Esophagus mucosa (tissue), 1 donor: ENCODE measurements around the gene PACRG. TPM values are rescaled to one million over a fixed set of nuclear protein-coding genes. Genes with fewer than 3 reads are reported as not detected.

ENCODE experiments used
- ATAC-seq: fragments of 200-7000 bp; cut with Tn5 transposase; one replicate; pipeline ENCODE4 v1.9.1; 2020
- total RNA-seq: library from RNA; stranded (reverse); gene quantifications from one replicate; pipeline ENCODE4 v1.2.4, GENCODE V29; 2023
- donor health status: DM: yes; HTN: yes; CAD: no.

PACRG gene
- total RNA-seq, 1 donor from 2014 or later = 0.76 TPM

GRCh38 chr6:163320804-163321203, 593.0 kb downstream of the PACRG start:
- no peak for ATAC-seq

GRCh38 chr6:163321717-163322116, 593.9 kb downstream of the PACRG start:
- no peak for ATAC-seq

GRCh38 chr6:163323274-163323673, 595.5 kb downstream of the PACRG start:
- no peak for ATAC-seq

DNA sequence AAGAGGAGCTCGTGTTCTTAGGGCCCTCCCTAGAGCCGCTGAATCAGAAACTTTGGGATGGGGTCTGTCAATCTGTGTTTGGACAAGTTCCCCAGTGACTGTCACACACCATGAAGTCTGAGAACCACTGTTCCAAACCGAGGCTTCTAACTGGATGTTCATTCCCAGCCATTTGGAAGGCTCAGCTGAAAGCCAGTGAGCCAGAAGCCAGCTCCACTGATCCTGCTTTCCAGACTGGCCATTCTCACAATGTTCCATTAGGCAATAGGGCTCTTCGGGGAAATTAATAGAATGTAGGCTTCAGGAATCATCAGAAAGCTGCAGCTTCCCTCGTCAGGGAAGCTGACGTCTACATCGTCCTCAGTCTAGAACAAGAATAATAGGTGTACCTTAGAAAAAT, 595.9 kb downstream of the PACRG start:
- ATAC-seq = no peak

GRCh38 chr6:163324326-163324687, 596.5 kb downstream of the PACRG start:
- ATAC-seq = no peak

GRCh38 chr6:163324688-163325389, 597.1 kb downstream of the PACRG start:
- ATAC-seq = no peak

DNA sequence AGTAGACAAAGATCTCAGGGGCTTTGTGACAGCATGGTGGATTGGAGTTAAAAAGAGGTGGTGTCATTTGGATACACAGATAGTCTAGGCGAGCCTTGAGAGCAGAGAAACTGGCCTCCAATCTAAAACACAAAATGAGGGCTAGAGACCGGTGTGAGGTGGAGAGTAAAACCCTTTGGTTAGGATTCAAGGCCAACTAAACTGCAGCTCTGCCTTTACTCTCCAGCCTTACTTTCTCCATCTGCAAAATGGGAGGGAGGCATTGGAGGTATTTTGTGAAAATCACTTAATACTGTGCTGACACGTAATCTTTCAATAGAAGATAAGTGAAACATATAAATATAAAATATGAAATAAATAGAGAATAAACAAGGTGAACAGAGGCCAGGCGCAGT, 597.6 kb downstream of the PACRG start:
- no peak for ATAC-seq

GRCh38 chr6:163327165-163327880, 599.5 kb downstream of the PACRG start:
- no peak for ATAC-seq

DNA sequence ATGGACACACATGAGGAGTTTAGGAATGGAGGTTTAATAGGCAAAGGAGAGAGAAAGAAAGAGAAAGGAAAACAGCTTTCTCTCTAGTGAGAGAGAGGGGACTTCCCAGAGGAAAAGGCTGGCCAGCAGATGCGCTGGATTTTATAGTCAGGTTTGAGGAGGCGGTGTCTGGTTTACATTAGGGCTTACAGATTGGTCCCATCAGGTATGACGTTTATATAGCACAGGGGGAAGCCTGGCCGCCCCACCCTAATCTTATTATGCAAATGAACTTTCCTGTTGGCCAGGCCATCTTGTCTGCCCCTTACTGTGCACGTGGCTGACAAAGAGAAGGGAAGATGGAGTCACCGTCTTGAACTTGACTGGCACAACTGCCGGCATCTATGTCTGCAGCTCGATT, 600.1 kb downstream of the PACRG start:
- no peak for ATAC-seq

- ATAC-seq = no peak
These were observed 600.6 kb downstream of the PACRG start for GRCh38 chr6:163328411-163328810.

DNA sequence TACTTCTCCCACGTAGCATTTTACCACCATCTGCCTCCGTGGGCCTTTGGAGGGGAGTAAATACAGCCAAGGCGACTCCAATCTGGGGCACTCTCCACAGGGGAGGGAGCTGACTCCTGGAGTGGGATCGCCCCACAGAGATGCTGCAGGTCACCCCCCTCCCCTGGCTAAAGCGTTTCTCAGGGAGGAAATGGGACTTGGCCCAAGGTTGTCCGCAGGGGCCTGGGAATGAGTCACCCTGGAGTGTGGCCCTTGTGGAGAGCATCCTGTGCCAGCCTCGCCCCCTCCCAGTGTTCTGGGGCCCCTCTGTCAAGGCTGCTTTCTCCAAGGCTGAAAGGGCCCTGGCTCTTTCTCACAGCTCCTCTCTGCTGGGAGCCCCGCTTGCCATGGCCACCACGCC, 602.2 kb downstream of the PACRG start:
- ATAC-seq = no peak

DNA sequence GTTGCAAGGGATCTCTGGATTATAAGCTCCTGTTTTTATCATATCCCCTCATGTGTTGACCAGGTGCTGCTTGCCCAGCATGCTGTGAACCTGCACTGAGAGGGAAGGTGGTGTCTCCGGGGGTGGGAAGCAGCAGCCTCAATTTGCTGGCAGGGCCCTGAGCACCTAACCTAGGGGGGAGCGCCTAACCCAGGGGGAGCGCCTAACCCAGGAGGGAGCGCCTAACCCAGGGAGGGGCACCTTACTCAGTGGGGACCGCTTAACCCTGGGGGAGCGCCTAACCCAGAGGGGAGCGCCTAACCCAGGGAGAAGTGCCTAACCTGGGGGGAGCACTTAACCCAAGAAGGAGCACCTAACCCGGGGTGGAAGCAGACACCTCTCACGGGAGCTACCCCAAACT, 603.5 kb downstream of the PACRG start:
- ATAC-seq = peak; percentile 28

DNA sequence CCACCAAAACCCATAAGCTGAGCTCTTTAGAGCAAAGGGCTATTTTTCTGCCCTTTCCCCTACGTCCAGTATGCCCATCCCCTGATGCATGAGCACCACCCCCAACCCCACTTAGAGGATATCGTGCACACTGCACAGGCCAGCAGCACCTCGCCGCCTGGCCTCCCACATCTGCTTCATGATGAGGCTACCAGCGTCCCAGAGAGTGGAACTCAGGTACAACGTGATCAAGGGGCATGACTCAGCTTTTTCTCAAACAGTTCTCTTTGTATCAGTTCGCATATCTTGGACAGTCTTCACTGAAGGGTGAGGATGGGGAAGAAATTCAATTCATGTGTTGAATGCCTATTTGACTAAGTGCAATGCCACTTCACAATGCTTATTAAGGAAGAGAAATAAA, 604.8 kb downstream of the PACRG start:
- ATAC-seq = no peak

GRCh38 chr6:163333038-163333437, 605.3 kb downstream of the PACRG start:
- ATAC-seq = no peak

GRCh38 chr6:163333701-163334663, 606.2 kb downstream of the PACRG start:
- ATAC-seq = no peak

- no peak for ATAC-seq
These were observed 607.3 kb downstream of the PACRG start for GRCh38 chr6:163335056-163335455.

GRCh38 chr6:163335671-163336545, 608.1 kb downstream of the PACRG start:
- ATAC-seq = peak; percentile 10

DNA sequence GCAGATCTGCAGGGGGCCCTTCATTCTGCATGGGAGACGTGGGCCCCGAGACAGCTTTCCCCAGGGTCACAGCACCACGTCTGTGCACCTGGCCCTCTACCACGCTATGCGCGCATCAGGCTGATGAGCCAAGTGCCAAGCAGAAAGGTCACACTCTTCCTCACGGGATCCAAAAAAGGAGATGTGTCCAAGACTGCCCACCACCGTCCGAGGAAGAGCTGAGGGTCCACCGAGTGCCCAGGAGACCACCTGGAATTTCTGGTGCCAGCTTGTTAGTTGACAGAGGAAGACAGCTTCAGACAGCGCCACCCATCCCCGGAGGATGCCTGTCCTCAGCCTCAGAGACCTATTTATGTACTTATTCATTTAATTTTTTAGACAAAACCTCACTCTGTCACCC, 609.2 kb downstream of the PACRG start:
- no peak for ATAC-seq

DNA sequence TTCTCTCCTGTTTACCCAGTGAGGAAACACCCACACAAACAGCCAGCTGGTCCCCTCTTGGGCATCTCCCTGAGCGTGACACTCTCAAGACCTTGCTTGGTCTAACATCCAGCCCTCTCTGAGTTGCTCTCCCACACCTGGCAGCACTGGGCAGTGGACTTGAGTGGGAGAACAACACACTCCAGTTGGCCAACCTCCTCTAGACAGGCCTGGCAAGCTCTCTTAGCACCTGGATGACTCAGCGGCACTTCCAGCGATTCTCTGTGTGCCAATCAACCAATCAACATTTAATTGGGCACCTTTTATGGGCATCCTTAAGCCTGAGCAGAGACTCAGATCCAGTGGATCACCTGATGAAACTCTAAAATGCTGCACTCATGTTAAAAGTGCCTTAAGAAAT, 610.2 kb downstream of the PACRG start:
- ATAC-seq = peak; percentile 86

DNA sequence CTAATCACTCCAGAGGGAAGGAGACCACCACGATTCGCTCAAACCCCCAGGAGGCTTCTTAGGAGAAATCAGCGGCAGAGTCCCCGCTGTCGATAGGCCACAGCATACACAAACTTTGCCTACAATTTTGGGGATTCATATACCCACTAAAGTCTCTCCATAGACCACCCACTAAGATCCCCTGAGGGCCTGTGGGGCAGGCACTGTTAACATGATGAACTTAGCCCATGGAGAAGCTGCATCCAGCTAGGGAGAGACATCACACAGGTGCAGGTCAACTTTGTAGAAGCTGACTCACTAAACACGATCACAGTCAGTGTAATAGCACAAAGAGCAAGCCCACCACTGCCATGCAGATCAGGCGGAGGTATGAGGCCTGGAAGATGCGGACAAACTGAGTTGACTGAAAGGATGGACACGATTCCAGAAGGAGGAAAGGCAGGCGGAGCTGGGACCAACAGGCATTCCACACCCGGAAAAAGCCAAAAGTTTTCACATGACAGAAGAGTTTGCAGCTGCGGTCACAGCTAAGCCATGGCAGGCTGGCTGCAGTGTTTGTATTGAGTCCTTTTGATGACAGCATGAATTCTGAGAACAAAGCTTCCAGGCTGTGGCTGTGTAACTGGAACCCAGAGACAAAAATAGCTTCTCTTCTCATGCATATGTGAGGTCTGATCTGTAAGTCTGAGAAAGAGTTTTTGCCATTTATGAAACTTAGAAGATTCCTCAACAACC, 611.1 kb downstream of the PACRG start:
- ATAC-seq = peak; percentile 35

- ATAC-seq = no peak
These were observed 611.7 kb downstream of the PACRG start for GRCh38 chr6:163339466-163339865.
